Measurements from ENCODE around the gene PLA2G6. TPM values are rescaled to one million over a fixed set of nuclear protein-coding genes. Genes with fewer than 3 reads are reported as not detected.

Gene PLA2G6
- total RNA-seq, 1 experiment from 2014 or later: 88.0 TPM

- DNase-seq: no peak
- Histone ChIP-seq H3K9ac (ENCODE audit: low read length) (no peak overlapping the region), H3K4me3 (ENCODE audit: low read length) (no peak overlapping the region), H3K9me2 (replicated peaks; ENCODE audit: insufficient read depth, low read length) (no peaks in the 10 kb centered on the region), H3K9me3 (ENCODE audit: low read length) (no peaks in the 10 kb centered on the region), H3K4me1 (ENCODE audit: low read length) (peaks cover 20% of the 10 kb centered on the region), H3K79me2 (ENCODE audit: low read length) (no peaks in the 10 kb centered on the region), H3K27ac (ENCODE audit: low read length) (no peak overlapping the region), H3K4me2 (ENCODE audit: low read depth, low read length, poor library complexity, severe bottlenecking) (no peak overlapping the region), H4K20me1 (ENCODE audit: insufficient read depth, low read depth, low read length) (peaks cover 20% of the 10 kb centered on the region), H3K27me3 (ENCODE audit: low read length) (no peaks in the 10 kb centered on the region), H2AFZ (ENCODE audit: low read length) (no peak overlapping the region), H3K36me3 (ENCODE audit: insufficient read depth, low read length) (no peaks in the 10 kb centered on the region)
Measured at GRCh38 chr22:38208551-38208968, 26.9 kb upstream of the PLA2G6 start.

- Histone ChIP-seq H3K9me2 (replicated peaks; ENCODE audit: insufficient read depth, low read length) (no peaks in the 10 kb centered on the region), H3K27ac (ENCODE audit: low read length) (no peak overlapping the region), H3K4me1 (ENCODE audit: low read length) (peaks cover 22% of the 10 kb centered on the region), H4K20me1 (ENCODE audit: insufficient read depth, low read depth, low read length) (peaks cover 21% of the 10 kb centered on the region), H3K27me3 (ENCODE audit: low read length) (no peaks in the 10 kb centered on the region), H2AFZ (ENCODE audit: low read length) (no peak overlapping the region), H3K9me3 (ENCODE audit: low read length) (no peaks in the 10 kb centered on the region), H3K36me3 (ENCODE audit: insufficient read depth, low read length) (no peaks in the 10 kb centered on the region), H3K4me3 (ENCODE audit: low read length) (no peak overlapping the region), H3K4me2 (ENCODE audit: low read depth, low read length, poor library complexity, severe bottlenecking) (no peak overlapping the region), H3K9ac (ENCODE audit: low read length) (no peak overlapping the region), H3K79me2 (ENCODE audit: low read length) (no peaks in the 10 kb centered on the region)
- no peak for DNase-seq
Measured at GRCh38 chr22:38207898-38208432, 26.3 kb upstream of the PLA2G6 start.

- no peak for DNase-seq
- H3K79me2 ChIP-seq (ENCODE audit: low read length): no peaks in the 10 kb centered on the region
- no peak overlapping the region for H3K9ac ChIP-seq (ENCODE audit: low read length)
- no peak overlapping the region for H3K4me3 ChIP-seq (ENCODE audit: low read length)
- no peak overlapping the region for H2AFZ ChIP-seq (ENCODE audit: low read length)
- no peaks in the 10 kb centered on the region for H3K27me3 ChIP-seq (ENCODE audit: low read length)
- peaks cover 21% of the 10 kb centered on the region for H4K20me1 ChIP-seq (ENCODE audit: insufficient read depth, low read depth, low read length)
- H3K4me2 ChIP-seq (ENCODE audit: low read depth, low read length, poor library complexity, severe bottlenecking): no peak overlapping the region
- no peaks in the 10 kb centered on the region for H3K9me3 ChIP-seq (ENCODE audit: low read length)
- peaks cover 32% of the 10 kb centered on the region for H3K4me1 ChIP-seq (ENCODE audit: low read length)
- no peak overlapping the region for H3K27ac ChIP-seq (ENCODE audit: low read length)
- no peaks in the 10 kb centered on the region for H3K9me2 ChIP-seq (replicated peaks; ENCODE audit: insufficient read depth, low read length)
- no peaks in the 10 kb centered on the region for H3K36me3 ChIP-seq (ENCODE audit: insufficient read depth, low read length)
Measured at GRCh38 chr22:38205261-38206128, 23.9 kb upstream of the PLA2G6 start.

- peak; percentile 60 for DNase-seq
- no peaks in the 10 kb centered on the region for H3K36me3 ChIP-seq (ENCODE audit: insufficient read depth, low read length)
- no peak overlapping the region for H2AFZ ChIP-seq (ENCODE audit: low read length)
- peaks cover 32% of the 10 kb centered on the region for H3K4me1 ChIP-seq (ENCODE audit: low read length)
- peaks cover 21% of the 10 kb centered on the region for H4K20me1 ChIP-seq (ENCODE audit: insufficient read depth, low read depth, low read length)
- H3K9me3 ChIP-seq (ENCODE audit: low read length): no peaks in the 10 kb centered on the region
- no peak overlapping the region for H3K9ac ChIP-seq (ENCODE audit: low read length)
- peak overlapping the region; percentile 83 for H3K4me2 ChIP-seq (ENCODE audit: low read depth, low read length, poor library complexity, severe bottlenecking)
- no peaks in the 10 kb centered on the region for H3K9me2 ChIP-seq (replicated peaks; ENCODE audit: insufficient read depth, low read length)
- H3K79me2 ChIP-seq (ENCODE audit: low read length): no peaks in the 10 kb centered on the region
- no peak overlapping the region for H3K27ac ChIP-seq (ENCODE audit: low read length)
- no peak overlapping the region for H3K4me3 ChIP-seq (ENCODE audit: low read length)
- no peaks in the 10 kb centered on the region for H3K27me3 ChIP-seq (ENCODE audit: low read length)
Measured at GRCh38 chr22:38204784-38205183, 23.2 kb upstream of the PLA2G6 start.

GRCh38 chr22:38203855-38204514, 22.4 kb upstream of the PLA2G6 start:
- H3K9me2 ChIP-seq (replicated peaks; ENCODE audit: insufficient read depth, low read length): no peaks in the 10 kb centered on the region
- no peaks in the 10 kb centered on the region for H3K36me3 ChIP-seq (ENCODE audit: insufficient read depth, low read length)
- H3K4me1 ChIP-seq (ENCODE audit: low read length): peaks cover 36% of the 10 kb centered on the region
- H2AFZ ChIP-seq (ENCODE audit: low read length): no peak overlapping the region
- no peaks in the 10 kb centered on the region for H3K79me2 ChIP-seq (ENCODE audit: low read length)
- no peak overlapping the region for H3K27ac ChIP-seq (ENCODE audit: low read length)
- peak overlapping the region; percentile 83 for H3K4me2 ChIP-seq (ENCODE audit: low read depth, low read length, poor library complexity, severe bottlenecking)
- H4K20me1 ChIP-seq (ENCODE audit: insufficient read depth, low read depth, low read length): peaks cover 21% of the 10 kb centered on the region
- no peak for DNase-seq
- H3K9me3 ChIP-seq (ENCODE audit: low read length): no peaks in the 10 kb centered on the region
- H3K4me3 ChIP-seq (ENCODE audit: low read length): peak overlapping the region; percentile 73; the same call in 1 of the 2 replicates
- H3K9ac ChIP-seq (ENCODE audit: low read length): peak overlapping the region; percentile 67
- H3K27me3 ChIP-seq (ENCODE audit: low read length): no peaks in the 10 kb centered on the region

GRCh38 chr22:38203090-38203810, 21.6 kb upstream of the PLA2G6 start:
- H2AFZ ChIP-seq (ENCODE audit: low read length): peak overlapping the region; percentile 82; the same call in 1 of the 2 replicates
- H3K9me3 ChIP-seq (ENCODE audit: low read length): no peaks in the 10 kb centered on the region
- no peaks in the 10 kb centered on the region for H3K36me3 ChIP-seq (ENCODE audit: insufficient read depth, low read length)
- no peaks in the 10 kb centered on the region for H3K79me2 ChIP-seq (ENCODE audit: low read length)
- peak overlapping the region; percentile 67 for H3K9ac ChIP-seq (ENCODE audit: low read length)
- peaks cover 37% of the 10 kb centered on the region for H3K4me1 ChIP-seq (ENCODE audit: low read length)
- peaks cover 21% of the 10 kb centered on the region for H4K20me1 ChIP-seq (ENCODE audit: insufficient read depth, low read depth, low read length)
- peak overlapping the region; percentile 73 for H3K4me3 ChIP-seq (ENCODE audit: low read length)
- DNase-seq: peak; percentile 74
- no peaks in the 10 kb centered on the region for H3K27me3 ChIP-seq (ENCODE audit: low read length)
- H3K4me2 ChIP-seq (ENCODE audit: low read depth, low read length, poor library complexity, severe bottlenecking): peak overlapping the region; percentile 83
- no peaks in the 10 kb centered on the region for H3K9me2 ChIP-seq (replicated peaks; ENCODE audit: insufficient read depth, low read length)
- no peak overlapping the region for H3K27ac ChIP-seq (ENCODE audit: low read length)

- Histone ChIP-seq H3K36me3 (ENCODE audit: insufficient read depth, low read length) (no peaks in the 10 kb centered on the region), H3K27me3 (ENCODE audit: low read length) (no peaks in the 10 kb centered on the region), H4K20me1 (ENCODE audit: insufficient read depth, low read depth, low read length) (peaks cover 21% of the 10 kb centered on the region), H3K79me2 (ENCODE audit: low read length) (no peaks in the 10 kb centered on the region), H3K4me3 (ENCODE audit: low read length) (peak overlapping the region; percentile 73), H2AFZ (ENCODE audit: low read length) (peak overlapping the region; percentile 82), H3K4me2 (ENCODE audit: low read depth, low read length, poor library complexity, severe bottlenecking) (peak overlapping the region; percentile 83), H3K9ac (ENCODE audit: low read length) (peak overlapping the region; percentile 67), H3K4me1 (ENCODE audit: low read length) (peaks cover 37% of the 10 kb centered on the region), H3K27ac (ENCODE audit: low read length) (no peak overlapping the region), H3K9me2 (replicated peaks; ENCODE audit: insufficient read depth, low read length) (no peaks in the 10 kb centered on the region), H3K9me3 (ENCODE audit: low read length) (no peaks in the 10 kb centered on the region)
- peak; percentile 80 for DNase-seq
Measured at GRCh38 chr22:38202437-38203089, 20.9 kb upstream of the PLA2G6 start.

Measured in Karpas-422 (cell line).